K562 (cell line): ENCODE data around the gene DLL4. TPM values are rescaled to one million over a fixed set of nuclear protein-coding genes. Genes with fewer than 3 reads are reported as not detected.

Experiments
- ATAC-seq: fragments of 200-7000 bp; cut with Tn5 transposase; 3 replicates; pipeline ENCODE4 v1.9.1; 2020; ENCODE audit warnings: moderate library complexity
- BruUV-seq: library from RNA; stranded (reverse); fragments of 400-500 nt; replicated peaks from 2 replicates; lab custom pipeline; 2021; lab: Mats Ljungman, UMichigan
- CTCF ChIA-PET: fragments of 300-600 bp; formaldehyde crosslinking; extraction: SDS; loops from one replicate; lab custom pipeline; 2021; ENCODE audit warnings: low intra/inter-chr PET ratio; lab: Yijun Ruan, JAX
- POLR2A ChIA-PET: fragments of 300-600, 350-650 bp; sonication (Branson Sonifier 250); formaldehyde crosslinking; extraction: SDS; loops from one replicate; lab custom pipeline; 2021; ENCODE audit warnings: antibody characterized with exemption, inconsistent platforms; lab: Yijun Ruan, JAX
- DNase-seq, 4 experiments: peaks; one replicate each; pipeline versions ENCODE4 v3.0.0 to v3.0.0-alpha.2; 2011 to 2018; ENCODE audit warnings: low spot score in 3 of 4, mixed read lengths in 3 of 4; ENCODE audit errors: extremely low read depth in 1 of 4
- FAIRE-seq: peaks from 2 replicates; lab custom pipeline; 2011; peaks lifted over from hg19 to GRCh38; lab: Jason Lieb, UNC
- H2AFZ ChIP-seq: 2 replicates; pipeline ENCODE4 v1.6.0; 2011; ENCODE audit warnings: low read depth, low read length, control low read depth, inconsistent platforms
- H3K27ac ChIP-seq: fragments of 200-600 bp; 3 replicates; pipeline ENCODE4 v1.8.0; 2011; ENCODE audit warnings: low read depth, mild to moderate bottlenecking, control low read depth, inconsistent platforms, low read length, moderate library complexity, mixed read lengths; ENCODE audit errors: extremely low read depth
- H3K27me3 ChIP-seq, 2 experiments: fragments of 300-600 bp in 1 of 2; 2 replicates in 1 of 2; 3 replicates in 1 of 2; pipeline versions ENCODE4 v1.6.0 to v1.8.0; 2011; ENCODE audit warnings: inconsistent platforms in 2 of 2, low read length in 2 of 2, mild to moderate bottlenecking in 1 of 2, mixed read lengths in 1 of 2, moderate library complexity in 1 of 2; ENCODE audit not compliant: control insufficient read depth in 2 of 2, insufficient read depth in 2 of 2
- H3K36me3 ChIP-seq: fragments of 300-600 bp; 3 replicates; pipeline ENCODE4 v1.8.0; 2011; ENCODE audit warnings: mild to moderate bottlenecking, low read length, inconsistent platforms; ENCODE audit not compliant: control insufficient read depth, insufficient read depth
- H3K4me1 ChIP-seq, 2 experiments: fragments of 200-600 bp in 1 of 2; replicated peaks in 1 of 2; 2 replicates in 1 of 2; 3 replicates in 1 of 2; pipeline versions ENCODE4 v1.5.1 to v1.8.0; 2011; ENCODE audit warnings: inconsistent platforms in 2 of 2, low read length in 2 of 2, mild to moderate bottlenecking in 1 of 2, mixed read lengths in 1 of 2, moderate library complexity in 1 of 2; ENCODE audit not compliant: control insufficient read depth in 2 of 2, insufficient read depth in 2 of 2
- H3K4me2 ChIP-seq: 2 replicates; pipeline ENCODE4 v1.6.1; 2011; ENCODE audit warnings: low read length, control low read depth, inconsistent platforms, mixed read lengths; ENCODE audit not compliant: insufficient read depth
- H3K4me3 ChIP-seq: fragments of 200-600 bp; sonication (generic), shearing (Covaris generic); 2 replicates; pipeline ENCODE4 v1.5.1; 2016; ENCODE audit warnings: control low read depth, inconsistent platforms
- H3K79me2 ChIP-seq: fragments of 200-600 bp; 3 replicates; pipeline ENCODE4 v1.8.0; 2011; ENCODE audit warnings: low read length, inconsistent platforms; ENCODE audit not compliant: control insufficient read depth, insufficient read depth
- H3K9ac ChIP-seq, 2 experiments: 2 replicates each; pipeline versions ENCODE4 v1.6.0 to v1.6.1; 2011; ENCODE audit warnings: low read depth in 2 of 2, low read length in 2 of 2, control low read depth in 1 of 2, inconsistent platforms in 1 of 2, mild to moderate bottlenecking in 1 of 2, mixed read lengths in 1 of 2; ENCODE audit not compliant: insufficient read depth in 1 of 2
- H3K9me1 ChIP-seq: one replicate; pipeline ENCODE4 v1.6.0; 2011; ENCODE audit warnings: inconsistent platforms, mild to moderate bottlenecking, low read length, moderate library complexity; ENCODE audit not compliant: control insufficient read depth, insufficient read depth
- H3K9me3 ChIP-seq: replicated peaks from 2 replicates; pipeline ENCODE4 v1.5.1; 2011; ENCODE audit warnings: low read depth, low read length, inconsistent platforms; ENCODE audit not compliant: control insufficient read depth, insufficient read depth
- H4K20me1 ChIP-seq: replicated peaks from 2 replicates; pipeline ENCODE4 v1.6.1; 2011; ENCODE audit warnings: low read length, inconsistent platforms, mixed read lengths; ENCODE audit not compliant: control insufficient read depth, insufficient read depth
- ARID3B ChIP-seq: fragments of 250-450 bp; sonication (Bioruptor Pico); IDR thresholded peaks from 2 replicates; pipeline ENCODE4 v1.4.0; 2020; ENCODE audit warnings: borderline replicate concordance
- CCNT2 ChIP-seq: IDR thresholded peaks from 2 replicates; pipeline ENCODE4 v1.6.1; 2011; ENCODE audit warnings: borderline replicate concordance, low read depth, mild to moderate bottlenecking, moderate library complexity, mixed read lengths, low read length; ENCODE audit not compliant: insufficient read length; ENCODE audit errors: extremely low read depth
- DEAF1 ChIP-seq: fragments of 450-650 bp; formaldehyde crosslinking; IDR thresholded peaks from 2 replicates; pipeline ENCODE4 v1.4.0; 2020; ENCODE audit warnings: mild to moderate bottlenecking, moderate library complexity
- ELF2 ChIP-seq: fragments of 250-450 bp; sonication (Bioruptor Pico); IDR thresholded peaks from 2 replicates; pipeline ENCODE4 v1.5.0; 2021; ENCODE audit warnings: mild to moderate bottlenecking
- FOXJ2 ChIP-seq: fragments of 200-800 bp; sonication (Bioruptor generic); IDR thresholded peaks from 2 replicates; pipeline ENCODE4 v1.6.1; 2016; ENCODE audit warnings: missing genetic modification characterization, missing compliant biosample characterization
- FOXJ3 ChIP-seq: sonication (generic); formaldehyde crosslinking; IDR thresholded peaks from 2 replicates; pipeline ENCODE4 v1.4.0; 2020; ENCODE audit warnings: mild to moderate bottlenecking, missing genetic modification reagents
- GABPB2 ChIP-seq: fragments of 250-450 bp; sonication (Bioruptor Pico); conservative IDR thresholded peaks from 2 replicates; pipeline ENCODE4 v1.5.1; 2021; ENCODE audit warnings: mild to moderate bottlenecking
- GTF3C2 ChIP-seq: IDR thresholded peaks from 3 replicates; pipeline ENCODE4 v1.6.1; 2011; ENCODE audit warnings: borderline replicate concordance, mild to moderate bottlenecking, moderate library complexity; ENCODE audit not compliant: insufficient read length; ENCODE audit errors: extremely low read depth
- HCFC1 ChIP-seq: IDR thresholded peaks from 2 replicates; pipeline ENCODE4 v1.6.1; 2012; ENCODE audit warnings: low read depth, low read length, improper control_type of control experiment
- NKRF ChIP-seq: fragments of 450-650 bp; IDR thresholded peaks from 2 replicates; pipeline ENCODE4 v1.6.1; 2016; ENCODE audit warnings: borderline replicate concordance
- NUFIP1 ChIP-seq: fragments of 450-650 bp; IDR thresholded peaks from 2 replicates; pipeline ENCODE4 v1.6.1; 2018; ENCODE audit not compliant: partially characterized antibody
- TARDBP ChIP-seq: fragments of 450-650 bp; IDR thresholded peaks from 2 replicates; pipeline ENCODE4 v1.6.1; 2016
- ZNF217 ChIP-seq: sonication (generic); formaldehyde crosslinking; IDR thresholded peaks from 2 replicates; pipeline ENCODE4 v1.8.0; 2022; ENCODE audit warnings: mild to moderate bottlenecking, missing genetic modification reagents
- ZNF766 ChIP-seq: fragments of 200-800 bp; sonication (Bioruptor generic); conservative IDR thresholded peaks from 2 replicates; pipeline ENCODE4 v1.6.1; 2016; ENCODE audit warnings: missing genetic modification characterization, missing compliant biosample characterization
- ZNF785 ChIP-seq: fragments of 250-450 bp; sonication (Bioruptor Pico); IDR thresholded peaks from 2 replicates; pipeline ENCODE4 v1.4.0; 2020; ENCODE audit warnings: mild to moderate bottlenecking
- WGBS: fragments of 100-300 bp; shearing (Covaris generic); methylation state at CpG from one replicate; pipeline ENCODE4 v1.1.6; 2016; ENCODE audit warnings: low coverage, mixed read lengths; ENCODE audit not compliant: insufficient coverage; ENCODE audit errors: missing lambda C conversion rate; 5-methylcytosine and 5-hydroxymethylcytosine counted together
- in situ Hi-C: fragments of 300-500 bp; cut with MboI; formaldehyde crosslinking; loops from 4 replicates; pipeline ENCODE4 v1.15.0; 2018; ENCODE audit warnings: inconsistent platforms, mixed read lengths
- intact Hi-C: fragments of 100-400 bp; cut with micrococcal nuclease; formaldehyde crosslinking; loops from 2 replicates; pipeline ENCODE4 v1.14.2; 2022
- polyA plus RNA-seq, 8 experiments: library from polyadenylated mRNA; depleted of rRNA in 4 of 8; stranded (reverse) in 5 of 8; unstranded in 3 of 8; fragments of >200 nt; fragmentation: Nextera tagmentation in 2 of 8; fragmentation: Illumina TruSeq in 1 of 8; extraction: Ambion mirVana in 2 of 8; extraction: Trizol in 1 of 8; gene quantifications; 2 replicates each; pipeline versions ENCODE4 v1.2.1 to v1.2.3, GENCODE V29; 2011 to 2014; ENCODE audit warnings: inconsistent platforms in 1 of 8, missing spikeins in 1 of 8
- total RNA-seq, 7 experiments: library from RNA; depleted of rRNA in 6 of 7; stranded (reverse); fragments of >200 nt in 6 of 7; fragmentation: Illumina TruSeq in 2 of 7; extraction: Trizol in 2 of 7; gene quantifications; 2 replicates each; pipeline versions ENCODE4 v1.2.1 to v1.2.3, GENCODE V29; 2011 to 2021; ENCODE audit warnings: low replicate concordance in 1 of 7

DLL4 gene
- total and polyA plus RNA-seq, 9 of the 15 experiments (the other 6 are each of a cell fraction or from before 2014, with no cell fraction given), result 0.04 to 1.1 (median 0.41) TPM; not detected in 1

GRCh38 chr15:40886586-40886985, 42.6 kb upstream of the DLL4 start:
- intact Hi-C loops, result no loop called here
- CTCF ChIA-PET, result no interaction called here
- Histone ChIP-seq H3K27ac (no peak overlapping the region), H2AFZ (no peak overlapping the region), H3K9ac (no peak overlapping the region), H3K4me1 (no peaks in the 10 kb centered on the region; a peak in 1 of 5 replicates), H3K36me3 (no peaks in the 10 kb centered on the region), H3K9me1 (no peaks in the 10 kb centered on the region), H3K27me3 (no peaks in the 10 kb centered on the region), H3K79me2 (no peaks in the 10 kb centered on the region), H3K4me2 (no peak overlapping the region), H3K9me3 (no peaks in the 10 kb centered on the region), H3K4me3 (no peak overlapping the region), H4K20me1 (no peaks in the 10 kb centered on the region)
- no TSS peak for BruUV-seq
- ATAC-seq (no peak; the same call in 2 of the 3 replicates), DNase-seq (no peak), FAIRE-seq (no peak)
- WGBS, result 0% methylated on average over 1 of the region's 1 CpG
- in situ Hi-C loops, result loop anchor here (10.0 kb wide), 1 partner anchor 542 kb away; the partner anchor contains the start of gene CCDC9B
- POLR2A ChIA-PET, result interaction anchor here (1.0 kb wide), 1 partner anchor 16 kb away, joined by 4 read pairs; no protein-coding TSS in a partner anchor
- TF ChIP-seq GTF3C2, result no peak
- TF ChIP-seq FOXJ3 (CRISPR knock-in tag), result no peak
- no peak for TF ChIP-seq CCNT2
- no peak for TF ChIP-seq DEAF1 (CRISPR knock-in tag)
- no peak for TF ChIP-seq ZNF217 (CRISPR knock-in tag)
- no peak for TF ChIP-seq NUFIP1
- TF ChIP-seq ZNF766 (CRISPR knock-in tag), result no peak
- TF ChIP-seq ELF2 (CRISPR knock-in tag), result no peak
- TF ChIP-seq HCFC1, result no peak
- no peak for TF ChIP-seq ARID3B (CRISPR knock-in tag)
- TF ChIP-seq NKRF, result no peak
- no peak for TF ChIP-seq ZNF785 (CRISPR knock-in tag)
- TF ChIP-seq FOXJ2 (tag), result no peak
- no peak for TF ChIP-seq TARDBP
- TF ChIP-seq GABPB2, result no peak
